BJ (cell line): Measurements from ENCODE around the gene SNX3. TPM values are rescaled to one million over a fixed set of nuclear protein-coding genes. Genes with fewer than 3 reads are reported as not detected.

Experiments used
- CTCF ChIA-PET: fragments of 350-600 bp; formaldehyde crosslinking; extraction: SDS; loops from one replicate; lab custom pipeline; 2021; ENCODE audit warnings: antibody characterized with exemption, inconsistent platforms; lab: Yijun Ruan, JAX
- POLR2A ChIA-PET: fragments of 300-600 bp; sonication (Branson Sonifier 250); formaldehyde crosslinking; extraction: SDS; loops from one replicate; lab custom pipeline; 2021; ENCODE audit warnings: antibody characterized with exemption; lab: Charles Lee
- DNase-seq: peaks from one replicate; pipeline ENCODE4 v3.0.0-alpha.2; 2011; ENCODE audit warnings: low read depth
- H3K27me3 ChIP-seq: 2 replicates; pipeline ENCODE4 v1.6.0; 2011; ENCODE audit warnings: low read length; ENCODE audit not compliant: control insufficient read depth, insufficient read depth
- H3K36me3 ChIP-seq: 2 replicates; pipeline ENCODE4 v1.5.1; 2011; ENCODE audit warnings: low read length; ENCODE audit not compliant: control insufficient read depth, insufficient read depth
- H3K4me3 ChIP-seq: 2 replicates; pipeline ENCODE4 v1.5.1; 2011; ENCODE audit warnings: low read depth, mild to moderate bottlenecking, control low read depth, low read length
- polyA plus RNA-seq: library from polyadenylated mRNA; depleted of rRNA; stranded (reverse); fragments of >200 nt; gene quantifications from 2 replicates; pipeline ENCODE4 v1.2.3, GENCODE V29; 2011
- TF ChIP-seq, protein P1 (sequence below): IDR thresholded peaks from 2 replicates; pipeline ENCODE4 v1.5.1; 2011; ENCODE audit warnings: low read depth, mild to moderate bottlenecking, control low read depth, inconsistent platforms, low read length, moderate library complexity; ENCODE audit not compliant: insufficient read depth

The SNX3 gene
- polyA plus RNA-seq, 1 experiment: 113 TPM

DNA sequence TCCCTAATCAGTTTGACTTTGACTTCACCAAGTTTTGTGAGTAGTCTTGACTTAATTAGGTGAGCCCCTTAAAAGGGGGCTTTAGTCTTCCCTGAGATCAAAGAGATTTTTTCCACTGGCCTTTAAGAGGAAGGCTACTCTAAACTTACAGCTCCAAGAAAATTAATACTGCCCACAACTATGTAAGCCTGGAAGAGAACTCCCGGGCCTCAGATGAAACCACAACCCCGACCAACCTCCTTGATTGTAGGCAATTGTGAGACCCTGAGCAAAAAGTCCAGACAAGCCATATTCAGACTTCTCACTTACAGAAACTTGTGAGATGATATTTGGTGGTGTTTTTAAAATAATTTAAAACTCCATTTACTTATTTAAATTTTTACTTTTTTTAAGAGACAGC, 18.1 kb downstream of the SNX3 start:
- ChIA-PET CTCF (no interaction called here), POLR2A (no interaction called here)
- TF ChIP-seq, protein P1, sequence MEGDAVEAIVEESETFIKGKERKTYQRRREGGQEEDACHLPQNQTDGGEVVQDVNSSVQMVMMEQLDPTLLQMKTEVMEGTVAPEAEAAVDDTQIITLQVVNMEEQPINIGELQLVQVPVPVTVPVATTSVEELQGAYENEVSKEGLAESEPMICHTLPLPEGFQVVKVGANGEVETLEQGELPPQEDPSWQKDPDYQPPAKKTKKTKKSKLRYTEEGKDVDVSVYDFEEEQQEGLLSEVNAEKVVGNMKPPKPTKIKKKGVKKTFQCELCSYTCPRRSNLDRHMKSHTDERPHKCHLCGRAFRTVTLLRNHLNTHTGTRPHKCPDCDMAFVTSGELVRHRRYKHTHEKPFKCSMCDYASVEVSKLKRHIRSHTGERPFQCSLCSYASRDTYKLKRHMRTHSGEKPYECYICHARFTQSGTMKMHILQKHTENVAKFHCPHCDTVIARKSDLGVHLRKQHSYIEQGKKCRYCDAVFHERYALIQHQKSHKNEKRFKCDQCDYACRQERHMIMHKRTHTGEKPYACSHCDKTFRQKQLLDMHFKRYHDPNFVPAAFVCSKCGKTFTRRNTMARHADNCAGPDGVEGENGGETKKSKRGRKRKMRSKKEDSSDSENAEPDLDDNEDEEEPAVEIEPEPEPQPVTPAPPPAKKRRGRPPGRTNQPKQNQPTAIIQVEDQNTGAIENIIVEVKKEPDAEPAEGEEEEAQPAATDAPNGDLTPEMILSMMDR: no peak
- no peak for DNase-seq
- Histone ChIP-seq H3K4me3 (no peak overlapping the region), H3K36me3 (no peaks in the 10 kb centered on the region), H3K27me3 (no peaks in the 10 kb centered on the region)

DNA sequence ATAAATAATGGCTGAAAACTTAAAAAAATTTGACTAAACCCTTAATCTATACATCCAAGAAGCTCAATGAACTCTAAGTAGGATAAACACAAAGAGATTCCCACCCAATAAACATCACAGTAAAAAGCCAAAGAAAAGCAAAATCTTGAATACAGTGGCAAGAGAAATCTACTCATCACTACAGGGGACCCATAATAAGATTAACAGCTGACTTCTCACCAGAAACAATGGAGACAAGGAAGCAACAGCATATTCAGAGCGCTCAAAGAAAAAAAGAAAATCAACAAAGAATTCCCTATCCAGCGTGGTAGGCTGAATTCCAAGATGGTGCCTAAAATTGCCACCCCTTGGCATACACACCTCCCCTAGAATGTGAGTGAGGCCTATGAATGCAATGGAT, 18.6 kb downstream of the SNX3 start:
- Histone ChIP-seq H3K36me3 (0 out of 2 replicates have a peak, but pooled peaks cover 1% of the 10 kb centered on the region), H3K27me3 (no peaks in the 10 kb centered on the region), H3K4me3 (no peak overlapping the region)
- no peak for DNase-seq
- ChIA-PET CTCF (no interaction called here), POLR2A (no interaction called here)
- TF ChIP-seq, protein P1: no peak

DNA sequence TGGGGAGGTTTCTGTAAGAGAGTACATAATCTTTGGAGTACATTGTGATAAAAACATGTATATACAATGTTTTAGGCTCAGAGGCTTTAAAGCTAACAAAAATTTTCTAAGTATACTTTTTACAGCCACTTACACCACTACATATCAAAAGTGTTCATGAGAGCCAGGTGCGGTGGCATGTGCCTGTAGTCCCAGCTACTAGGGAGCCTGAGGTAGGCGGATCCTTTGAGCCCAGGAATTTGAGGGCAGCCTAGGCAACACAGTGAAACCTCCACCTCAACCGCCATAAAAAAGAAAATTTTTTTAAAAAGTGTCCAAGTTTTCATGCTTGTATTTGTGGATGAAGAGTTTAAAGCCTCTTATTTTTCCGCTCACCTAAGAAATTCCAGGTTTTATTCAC, 22.5 kb downstream of the SNX3 start:
- CTCF ChIA-PET: no interaction called here
- DNase-seq: no peak
- Histone ChIP-seq H3K36me3 (0 out of 2 replicates have a peak, but pooled peaks cover 1% of the 10 kb centered on the region), H3K27me3 (no peaks in the 10 kb centered on the region), H3K4me3 (no peak overlapping the region)
- TF ChIP-seq, protein P1: no peak
- POLR2A ChIA-PET: no interaction called here

GRCh38 chr6:108236791-108237190, 24.0 kb downstream of the SNX3 start:
- 0 out of 2 replicates have a peak, but pooled peaks cover 1% of the 10 kb centered on the region for H3K36me3 ChIP-seq
- TF ChIP-seq, protein P1: no peak
- H3K4me3 ChIP-seq: no peak overlapping the region
- ChIA-PET CTCF (interaction anchor here (0.9 to 1.5 kb wide), 2 partner anchors 10 to 13 kb away, joined by 3 to 4 read pairs; no protein-coding TSS in a partner anchor), POLR2A (no interaction called here)
- no peak for DNase-seq
- no peaks in the 10 kb centered on the region for H3K27me3 ChIP-seq

DNA sequence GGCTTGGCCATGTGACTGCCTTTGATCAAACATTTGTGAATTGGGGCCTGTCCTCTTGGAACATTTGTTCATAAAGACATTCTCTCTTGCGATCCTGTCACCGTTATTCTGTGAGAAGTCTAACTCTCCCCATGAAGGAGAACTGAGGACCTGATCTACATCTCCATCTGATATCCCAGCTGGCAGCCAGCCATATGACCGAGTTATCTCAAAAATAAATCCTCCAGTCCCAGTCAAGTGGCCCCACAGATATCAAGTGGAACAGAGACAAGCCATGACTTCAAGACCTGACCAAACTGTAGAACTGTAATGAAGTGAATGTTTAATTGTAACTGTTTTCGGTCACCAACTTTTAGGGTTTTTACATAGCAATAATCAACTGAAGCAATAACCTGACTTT, 25.7 kb downstream of the SNX3 start:
- POLR2A ChIA-PET: no interaction called here
- CTCF ChIA-PET: interaction anchor here (1.0 kb wide), 1 partner anchor 10 kb away, joined by 3 read pairs; no protein-coding TSS in a partner anchor
- H3K27me3 ChIP-seq: no peaks in the 10 kb centered on the region
- no peak overlapping the region for H3K4me3 ChIP-seq
- TF ChIP-seq, protein P1: no peak
- DNase-seq: no peak
- 0 out of 2 replicates have a peak, but pooled peaks cover 1% of the 10 kb centered on the region for H3K36me3 ChIP-seq
